Vagina (tissue), 2 donors: ENCODE results near the gene ARFIP1. TPM values are rescaled to one million over a fixed set of nuclear protein-coding genes. Genes with fewer than 3 reads are reported as not detected.

Experiments used
- DNase-seq, 2 donors: peaks; one replicate each; pipeline ENCODE4 v3.0.0-alpha.2; 2017; ENCODE audit errors: extremely low spot score in 2 of 2
- H3K27ac ChIP-seq: fragments of 200-600 bp; sonication (generic); one replicate; pipeline ENCODE4 v1.5.1; 2019
- H3K27me3 ChIP-seq: fragments of 200-600 bp; sonication (generic); one replicate; pipeline ENCODE4 v1.5.1; 2019
- H3K36me3 ChIP-seq, 2 donors: fragments of 200-600 bp; sonication (generic); one replicate each; pipeline ENCODE4 v1.5.1; 2017 to 2019
- H3K4me1 ChIP-seq: fragments of 200-600 bp; sonication (generic); one replicate; pipeline ENCODE4 v1.5.1; 2019
- H3K4me3 ChIP-seq, 2 donors: fragments of 200-600 bp; sonication (generic); 1 replicate in 1 of 2; 2 replicates in 1 of 2; pipeline ENCODE4 v1.5.1; 2016 to 2019
- H3K9me3 ChIP-seq: fragments of 200-600 bp; sonication (generic); one replicate; pipeline ENCODE4 v1.5.1; 2019
- POLR2A ChIP-seq, 2 donors: fragments of 450-650 bp; IDR thresholded peaks; one replicate each; pipeline ENCODE4 v1.6.1; 2017; ENCODE audit warnings: antibody characterized with exemption in 2 of 2, mild to moderate bottlenecking in 2 of 2, moderate library complexity in 2 of 2
- POLR2AphosphoS5 ChIP-seq, 2 donors: sonication (generic); formaldehyde crosslinking; IDR thresholded peaks; one replicate each; pipeline ENCODE4 v1.9.0; 2017; ENCODE audit warnings: antibody characterized with exemption in 2 of 2, mild to moderate bottlenecking in 2 of 2, low read depth in 1 of 2; ENCODE audit not compliant: insufficient read depth in 1 of 2
- intact Hi-C: fragments of 100-400 bp; cut with DNase I; formaldehyde crosslinking; loops from one replicate; pipeline ENCODE4 v1.15.1; 2023
- total RNA-seq: library from RNA; depleted of rRNA; stranded (reverse); fragments of >200 nt; gene quantifications from one replicate; pipeline ENCODE4 v1.2.3, GENCODE V29; 2016
- TF ChIP-seq, protein P1 (sequence below), 3 experiments: fragments of 450-650 bp in 2 of 3; fragments of 200-600 bp in 1 of 3; sonication (generic) in 1 of 3; IDR thresholded peaks; one replicate each; pipeline ENCODE4 v1.5.1; 2017 to 2019; ENCODE audit warnings: antibody characterized with exemption in 3 of 3, mild to moderate bottlenecking in 2 of 3, moderate library complexity in 2 of 3

Gene ARFIP1
- total RNA-seq, 1 donor from 2014 or later, result 19.4 TPM

DNA sequence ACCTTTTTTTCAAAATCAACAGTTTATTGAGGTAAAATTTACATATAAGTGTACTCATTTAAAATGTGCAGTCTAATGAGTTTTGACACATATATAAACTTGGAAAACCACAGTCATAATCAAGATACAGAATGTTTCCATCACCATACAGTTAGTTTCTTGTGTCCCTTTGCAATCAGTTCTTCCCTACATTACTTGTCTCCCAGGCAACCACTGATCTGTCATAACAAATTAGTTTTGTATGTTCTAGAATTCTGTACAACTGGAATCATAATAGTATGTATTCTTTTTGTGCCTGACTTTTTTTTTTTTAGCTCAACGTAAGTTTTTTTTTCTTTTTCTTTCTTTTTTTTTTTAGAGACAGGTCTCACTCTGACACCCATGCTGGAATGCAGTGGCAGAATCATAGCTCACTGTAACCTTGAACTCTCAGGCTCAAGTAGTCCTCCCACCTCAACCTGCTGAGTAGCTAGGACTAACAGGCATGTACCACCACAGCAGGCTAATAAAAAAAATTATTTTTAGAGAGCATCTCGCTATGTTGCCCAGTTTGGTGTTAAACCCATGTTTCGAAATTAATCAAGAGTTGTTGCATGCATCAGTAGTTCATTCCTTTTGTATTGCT, 26.9 kb downstream of the ARFIP1 start:
- Histone ChIP-seq H3K36me3 (no peaks in the 10 kb centered on the region), H3K27ac (no peak overlapping the region), H3K4me3 (no peak overlapping the region), H3K4me1 (no peaks in the 10 kb centered on the region), H3K27me3 (no peaks in the 10 kb centered on the region), H3K9me3 (no peaks in the 10 kb centered on the region)
- TF ChIP-seq, protein P1, sequence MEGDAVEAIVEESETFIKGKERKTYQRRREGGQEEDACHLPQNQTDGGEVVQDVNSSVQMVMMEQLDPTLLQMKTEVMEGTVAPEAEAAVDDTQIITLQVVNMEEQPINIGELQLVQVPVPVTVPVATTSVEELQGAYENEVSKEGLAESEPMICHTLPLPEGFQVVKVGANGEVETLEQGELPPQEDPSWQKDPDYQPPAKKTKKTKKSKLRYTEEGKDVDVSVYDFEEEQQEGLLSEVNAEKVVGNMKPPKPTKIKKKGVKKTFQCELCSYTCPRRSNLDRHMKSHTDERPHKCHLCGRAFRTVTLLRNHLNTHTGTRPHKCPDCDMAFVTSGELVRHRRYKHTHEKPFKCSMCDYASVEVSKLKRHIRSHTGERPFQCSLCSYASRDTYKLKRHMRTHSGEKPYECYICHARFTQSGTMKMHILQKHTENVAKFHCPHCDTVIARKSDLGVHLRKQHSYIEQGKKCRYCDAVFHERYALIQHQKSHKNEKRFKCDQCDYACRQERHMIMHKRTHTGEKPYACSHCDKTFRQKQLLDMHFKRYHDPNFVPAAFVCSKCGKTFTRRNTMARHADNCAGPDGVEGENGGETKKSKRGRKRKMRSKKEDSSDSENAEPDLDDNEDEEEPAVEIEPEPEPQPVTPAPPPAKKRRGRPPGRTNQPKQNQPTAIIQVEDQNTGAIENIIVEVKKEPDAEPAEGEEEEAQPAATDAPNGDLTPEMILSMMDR (IDR thresholded peaks at IDR 0.05), result no peak
- no peak for TF ChIP-seq POLR2AphosphoS5 (IDR thresholded peaks at IDR 0.05; ENCODE audit: insufficient read depth in 1 of 2, low read depth in 1 of 2)
- no peak for TF ChIP-seq POLR2A (IDR thresholded peaks at IDR 0.05)
- intact Hi-C loops, result no loop called here
- no peak for DNase-seq

DNA sequence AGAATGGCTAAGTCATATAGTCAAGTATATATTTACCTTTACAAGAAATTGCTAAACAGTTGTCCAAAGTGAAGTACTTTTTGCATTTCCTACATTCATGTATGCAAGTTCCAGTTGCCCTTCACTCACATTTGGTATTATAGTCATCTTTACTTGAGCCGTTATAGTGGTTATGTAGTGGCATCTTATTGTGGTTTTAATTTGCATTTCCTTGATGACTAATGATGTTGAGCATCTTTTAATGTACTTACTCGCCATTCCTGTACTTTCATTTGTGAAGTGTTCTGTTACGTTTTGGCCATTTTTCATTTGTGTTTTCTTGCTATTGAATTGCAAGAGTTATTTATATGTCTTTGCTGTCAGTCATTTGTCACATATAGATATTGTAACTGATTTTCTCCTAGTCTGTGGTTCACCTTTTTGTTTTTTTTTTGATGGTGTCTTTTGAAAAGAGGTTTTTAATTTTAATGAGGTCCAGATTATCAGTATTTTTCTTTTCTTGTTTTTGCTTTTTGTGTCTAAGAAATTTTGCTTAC, 27.6 kb downstream of the ARFIP1 start:
- DNase-seq, result no peak
- intact Hi-C loops, result no loop called here
- Histone ChIP-seq H3K4me3 (no peak overlapping the region), H3K4me1 (no peaks in the 10 kb centered on the region), H3K27me3 (no peaks in the 10 kb centered on the region), H3K9me3 (no peaks in the 10 kb centered on the region), H3K36me3 (no peaks in the 10 kb centered on the region), H3K27ac (no peak overlapping the region)
- TF ChIP-seq POLR2A (IDR thresholded peaks at IDR 0.05) (no peak), POLR2AphosphoS5 (IDR thresholded peaks at IDR 0.05; ENCODE audit: insufficient read depth in 1 of 2, low read depth in 1 of 2) (no peak)
- TF ChIP-seq, protein P1 (IDR thresholded peaks at IDR 0.05), result no peak

DNA sequence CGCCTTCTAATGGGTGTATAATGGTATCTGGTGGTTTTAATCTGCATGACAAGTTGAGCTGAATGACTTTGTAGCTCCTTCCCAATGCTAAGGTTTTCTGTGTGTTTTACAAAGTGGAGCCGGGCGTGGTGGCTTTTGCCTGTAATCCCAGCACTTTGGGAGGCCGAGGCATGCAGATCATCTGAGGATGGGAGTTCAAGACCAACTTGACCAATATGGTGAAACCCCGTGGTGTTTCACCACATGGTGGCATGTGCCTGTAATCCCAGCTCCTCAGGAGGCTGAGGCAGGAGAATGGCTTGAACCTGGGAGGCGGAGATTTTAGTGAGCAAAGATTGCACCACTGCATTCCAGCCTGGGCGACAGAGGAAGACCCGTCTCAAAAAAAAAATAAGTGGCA, 28.9 kb downstream of the ARFIP1 start:
- no peak overlapping the region for H3K27ac ChIP-seq
- H3K4me1 ChIP-seq, result no peaks in the 10 kb centered on the region
- no peaks in the 10 kb centered on the region for H3K9me3 ChIP-seq
- H3K36me3 ChIP-seq, result no peaks in the 10 kb centered on the region
- H3K27me3 ChIP-seq, result no peaks in the 10 kb centered on the region
- no peak overlapping the region for H3K4me3 ChIP-seq
- intact Hi-C loops, result no loop called here
- DNase-seq, result no peak
- TF ChIP-seq, protein P1 (IDR thresholded peaks at IDR 0.05), result no peak
- TF ChIP-seq POLR2A (IDR thresholded peaks at IDR 0.05) (no peak), POLR2AphosphoS5 (IDR thresholded peaks at IDR 0.05; ENCODE audit: insufficient read depth in 1 of 2, low read depth in 1 of 2) (no peak)

DNA sequence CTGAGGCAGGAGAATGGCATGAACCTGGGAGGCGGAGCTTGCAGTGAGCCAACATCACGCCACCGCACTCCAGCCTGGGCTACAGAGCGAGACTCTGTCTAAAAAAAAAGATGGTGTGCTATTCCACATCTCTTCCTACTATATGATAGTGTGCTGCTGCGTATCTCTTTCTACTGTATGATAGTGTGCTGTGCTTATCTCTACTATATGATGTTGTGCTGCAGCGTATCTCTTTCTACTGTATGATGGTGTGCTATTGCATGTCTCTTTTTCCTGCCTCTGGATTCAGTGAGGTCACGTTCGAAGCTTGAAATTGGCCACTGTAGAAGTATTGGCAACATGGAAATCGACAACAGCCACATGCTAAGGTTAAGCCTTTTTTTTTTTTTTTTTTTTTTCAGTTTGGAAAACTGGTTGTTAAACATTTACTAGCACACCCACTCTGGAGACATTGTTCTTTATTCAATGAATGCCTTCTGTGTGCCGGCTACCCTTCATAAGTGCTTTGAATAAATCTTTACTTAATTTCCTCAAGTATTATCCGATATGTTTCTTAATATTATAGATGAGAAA, 31.0 kb downstream of the ARFIP1 start:
- Histone ChIP-seq H3K4me1 (no peaks in the 10 kb centered on the region), H3K27me3 (no peaks in the 10 kb centered on the region), H3K27ac (no peak overlapping the region), H3K9me3 (no peaks in the 10 kb centered on the region), H3K4me3 (no peak overlapping the region), H3K36me3 (peaks cover 0 to 4% of the 10 kb centered on the region in 2 donors)
- no peak for DNase-seq
- intact Hi-C loops, result no loop called here
- TF ChIP-seq, protein P1 (IDR thresholded peaks at IDR 0.05), result no peak
- TF ChIP-seq POLR2A (IDR thresholded peaks at IDR 0.05) (no peak), POLR2AphosphoS5 (IDR thresholded peaks at IDR 0.05; ENCODE audit: insufficient read depth in 1 of 2, low read depth in 1 of 2) (no peak)

DNA sequence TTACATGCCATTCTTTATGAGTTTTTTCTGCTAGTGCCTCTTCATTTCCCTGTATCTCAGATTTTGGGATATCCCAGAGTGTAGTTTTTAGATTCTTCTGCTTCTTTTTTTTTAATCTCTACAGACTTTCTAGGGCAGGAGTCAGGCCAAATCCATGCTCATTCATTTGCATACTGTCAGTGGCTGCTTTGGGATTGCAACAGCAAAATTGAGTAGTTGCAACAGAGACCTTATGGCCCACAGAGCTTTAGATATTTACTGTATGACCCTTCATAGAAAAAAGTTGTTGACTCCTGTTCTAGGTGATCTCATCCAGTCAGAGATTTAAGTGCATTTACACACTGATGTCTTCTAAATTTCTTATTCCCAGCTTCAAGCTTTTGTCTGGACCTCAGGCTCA, 35.3 kb downstream of the ARFIP1 start:
- intact Hi-C loops, result no loop called here
- Histone ChIP-seq H3K27ac (no peak overlapping the region), H3K27me3 (no peaks in the 10 kb centered on the region), H3K4me3 (no peak overlapping the region), H3K36me3 (peaks cover 0 to 4% of the 10 kb centered on the region in 2 donors), H3K9me3 (no peaks in the 10 kb centered on the region), H3K4me1 (no peaks in the 10 kb centered on the region)
- DNase-seq, result no peak
- TF ChIP-seq, protein P1 (IDR thresholded peaks at IDR 0.05), result no peak
- TF ChIP-seq POLR2A (IDR thresholded peaks at IDR 0.05) (no peak), POLR2AphosphoS5 (IDR thresholded peaks at IDR 0.05; ENCODE audit: insufficient read depth in 1 of 2, low read depth in 1 of 2) (no peak)
